Brain microvascular endothelial cell (primary cell): ENCODE results near the gene DVL2.

ENCODE experiments used
- DNase-seq: peaks from one replicate; pipeline ENCODE4 v3.0.0-alpha.2; 2020
- H3K27ac ChIP-seq: fragments of 250-450 bp; sonication (Bioruptor Pico); 2 replicates; pipeline ENCODE4 v1.5.1; 2020; ENCODE audit warnings: mild to moderate bottlenecking, moderate library complexity
- H3K27me3 ChIP-seq: fragments of 250-450 bp; sonication (Bioruptor Pico); replicated peaks from 2 replicates; pipeline ENCODE4 v1.5.1; 2020; ENCODE audit warnings: mild to moderate bottlenecking
- H3K36me3 ChIP-seq: fragments of 250-450 bp; sonication (Bioruptor Pico); replicated peaks from 2 replicates; pipeline ENCODE4 v1.5.1; 2020; ENCODE audit warnings: mild to moderate bottlenecking
- H3K4me3 ChIP-seq: 2 replicates; pipeline ENCODE4 v1.5.1; 2011; ENCODE audit warnings: low read depth, mild to moderate bottlenecking, control low read depth, low read length, moderate library complexity
- in situ Hi-C: cut with HindIII; loops from 2 replicates; pipeline ENCODE4 v1.10.0; 2017; ENCODE audit warnings: low sequenced_read_pairs, low pct_ligation_motif_present
- TF ChIP-seq, protein P1 (sequence below): IDR thresholded peaks from 2 replicates; pipeline ENCODE4 v1.5.1; 2011; ENCODE audit warnings: low read depth, mild to moderate bottlenecking, moderate library complexity, low read length, control low read depth, inconsistent platforms; ENCODE audit errors: missing control alignments

DVL2 gene

DNA sequence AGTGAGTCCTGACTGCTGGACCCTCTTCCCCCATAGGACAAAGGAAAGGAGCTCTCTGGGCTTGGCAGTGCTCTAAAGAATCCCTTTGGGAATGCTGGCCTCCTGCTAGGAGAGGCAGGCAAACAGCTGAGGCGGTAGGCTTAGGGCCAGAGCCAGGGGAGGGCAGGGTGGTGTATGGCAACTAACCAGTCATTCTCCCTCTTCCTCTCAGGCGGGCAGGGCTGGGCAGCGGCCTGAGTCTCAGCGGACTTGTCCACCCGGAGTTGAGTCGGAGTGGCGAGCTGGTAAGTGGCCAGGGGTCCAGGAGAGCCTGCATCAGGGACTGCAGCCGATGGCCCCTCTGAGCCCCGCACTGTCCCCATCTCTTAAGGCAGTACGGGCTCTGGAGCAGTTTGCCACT, 10.2 kb downstream of the DVL2 start:
- in situ Hi-C loops, result no loop called here
- Histone ChIP-seq H3K4me3 (no peak overlapping the region), H3K27ac (no peak overlapping the region), H3K27me3 (no peaks in the 10 kb centered on the region), H3K36me3 (peaks cover 59% of the 10 kb centered on the region)
- TF ChIP-seq, protein P1, sequence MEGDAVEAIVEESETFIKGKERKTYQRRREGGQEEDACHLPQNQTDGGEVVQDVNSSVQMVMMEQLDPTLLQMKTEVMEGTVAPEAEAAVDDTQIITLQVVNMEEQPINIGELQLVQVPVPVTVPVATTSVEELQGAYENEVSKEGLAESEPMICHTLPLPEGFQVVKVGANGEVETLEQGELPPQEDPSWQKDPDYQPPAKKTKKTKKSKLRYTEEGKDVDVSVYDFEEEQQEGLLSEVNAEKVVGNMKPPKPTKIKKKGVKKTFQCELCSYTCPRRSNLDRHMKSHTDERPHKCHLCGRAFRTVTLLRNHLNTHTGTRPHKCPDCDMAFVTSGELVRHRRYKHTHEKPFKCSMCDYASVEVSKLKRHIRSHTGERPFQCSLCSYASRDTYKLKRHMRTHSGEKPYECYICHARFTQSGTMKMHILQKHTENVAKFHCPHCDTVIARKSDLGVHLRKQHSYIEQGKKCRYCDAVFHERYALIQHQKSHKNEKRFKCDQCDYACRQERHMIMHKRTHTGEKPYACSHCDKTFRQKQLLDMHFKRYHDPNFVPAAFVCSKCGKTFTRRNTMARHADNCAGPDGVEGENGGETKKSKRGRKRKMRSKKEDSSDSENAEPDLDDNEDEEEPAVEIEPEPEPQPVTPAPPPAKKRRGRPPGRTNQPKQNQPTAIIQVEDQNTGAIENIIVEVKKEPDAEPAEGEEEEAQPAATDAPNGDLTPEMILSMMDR, result no peak
- no peak for DNase-seq

DNA sequence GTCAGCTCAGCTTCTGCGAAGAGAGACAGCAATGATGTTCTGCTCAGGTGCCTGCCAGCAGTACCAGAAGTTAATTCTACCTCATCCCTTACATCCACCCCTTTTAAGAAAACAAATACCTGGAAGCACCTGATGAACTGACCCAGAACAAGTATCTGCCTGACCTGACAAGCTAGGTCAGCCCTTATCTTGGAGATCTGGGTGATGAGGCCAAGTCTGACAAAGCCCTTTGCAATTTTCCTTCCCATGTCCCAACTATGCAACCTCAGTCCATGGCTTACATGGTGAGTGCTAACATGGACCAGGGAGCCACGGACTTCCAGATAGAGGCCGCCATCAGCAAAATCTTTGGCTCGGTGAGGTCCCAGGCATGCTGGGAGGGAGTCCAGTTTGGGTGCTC, 10.9 kb downstream of the DVL2 start:
- H3K36me3 ChIP-seq, result peaks cover 54% of the 10 kb centered on the region
- no peak overlapping the region for H3K27ac ChIP-seq
- TF ChIP-seq, protein P1, result no peak
- H3K27me3 ChIP-seq, result no peaks in the 10 kb centered on the region
- no peak overlapping the region for H3K4me3 ChIP-seq
- no peak for DNase-seq
- in situ Hi-C loops, result no loop called here

DNA sequence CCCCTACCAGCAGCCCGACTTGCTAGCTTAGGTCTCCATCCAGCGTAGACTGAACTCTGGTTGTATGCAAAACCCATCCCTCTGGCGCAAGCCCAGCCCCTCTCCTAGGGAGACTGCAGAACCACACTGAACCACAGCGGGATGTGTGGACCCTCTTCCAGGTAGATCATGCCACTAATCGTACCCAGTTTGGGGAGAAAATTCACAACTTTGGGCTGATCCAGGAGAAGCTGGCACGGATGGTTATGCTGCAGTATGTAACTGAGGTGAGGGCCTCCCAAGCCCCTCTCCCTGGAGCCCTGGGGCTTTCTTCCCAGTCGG, 11.4 kb downstream of the DVL2 start:
- TF ChIP-seq, protein P1, result no peak
- H3K36me3 ChIP-seq, result peaks cover 54% of the 10 kb centered on the region
- DNase-seq, result no peak
- H3K27ac ChIP-seq, result no peak overlapping the region
- no peak overlapping the region for H3K4me3 ChIP-seq
- in situ Hi-C loops, result no loop called here
- H3K27me3 ChIP-seq, result no peaks in the 10 kb centered on the region

DNA sequence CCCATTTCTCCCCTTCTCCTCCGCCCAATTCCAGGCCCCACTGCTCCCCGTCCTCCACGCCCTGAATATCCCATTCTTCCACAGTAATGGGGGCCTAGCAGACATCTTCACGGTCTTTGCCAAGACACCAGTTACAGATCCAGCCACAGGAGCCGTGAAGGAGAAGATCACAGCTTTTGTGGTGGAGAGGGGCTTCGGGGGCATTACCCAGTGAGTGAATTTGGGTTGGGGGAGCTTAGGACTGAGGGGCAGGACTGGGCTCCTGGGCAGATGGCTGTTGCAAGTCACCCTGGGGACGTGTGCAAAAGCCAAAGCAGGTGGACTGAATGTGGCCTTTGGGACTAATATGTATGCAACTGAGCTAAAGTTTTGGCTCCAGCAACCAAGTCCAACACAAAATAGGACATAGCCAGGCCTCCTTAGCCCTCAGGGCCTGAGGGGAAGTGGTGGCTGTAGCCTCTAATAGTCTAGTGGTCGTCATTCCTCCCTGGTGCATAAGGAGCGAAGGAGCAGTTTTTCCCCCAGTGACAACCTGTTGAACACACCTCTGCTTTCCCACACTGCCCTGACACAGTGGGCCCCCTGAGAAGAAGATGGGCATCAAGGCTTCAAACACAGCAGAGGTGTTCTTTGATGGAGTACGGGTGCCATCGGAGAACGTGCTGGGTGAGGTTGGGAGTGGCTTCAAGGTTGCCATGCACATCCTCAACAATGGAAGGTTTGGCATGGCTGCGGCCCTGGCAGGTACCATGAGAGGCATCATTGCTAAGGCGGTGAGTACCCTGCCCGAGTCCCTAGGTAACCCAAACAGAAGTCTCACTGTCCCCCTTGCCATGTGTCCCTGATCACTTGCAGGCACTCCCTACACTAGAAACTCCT, 12.0 kb downstream of the DVL2 start:
- Histone ChIP-seq H3K4me3 (no peak overlapping the region), H3K36me3 (peaks cover 53% of the 10 kb centered on the region), H3K27me3 (no peaks in the 10 kb centered on the region), H3K27ac (no peak overlapping the region)
- DNase-seq, result no peak
- TF ChIP-seq, protein P1, result no peak
- in situ Hi-C loops, result no loop called here

DNA sequence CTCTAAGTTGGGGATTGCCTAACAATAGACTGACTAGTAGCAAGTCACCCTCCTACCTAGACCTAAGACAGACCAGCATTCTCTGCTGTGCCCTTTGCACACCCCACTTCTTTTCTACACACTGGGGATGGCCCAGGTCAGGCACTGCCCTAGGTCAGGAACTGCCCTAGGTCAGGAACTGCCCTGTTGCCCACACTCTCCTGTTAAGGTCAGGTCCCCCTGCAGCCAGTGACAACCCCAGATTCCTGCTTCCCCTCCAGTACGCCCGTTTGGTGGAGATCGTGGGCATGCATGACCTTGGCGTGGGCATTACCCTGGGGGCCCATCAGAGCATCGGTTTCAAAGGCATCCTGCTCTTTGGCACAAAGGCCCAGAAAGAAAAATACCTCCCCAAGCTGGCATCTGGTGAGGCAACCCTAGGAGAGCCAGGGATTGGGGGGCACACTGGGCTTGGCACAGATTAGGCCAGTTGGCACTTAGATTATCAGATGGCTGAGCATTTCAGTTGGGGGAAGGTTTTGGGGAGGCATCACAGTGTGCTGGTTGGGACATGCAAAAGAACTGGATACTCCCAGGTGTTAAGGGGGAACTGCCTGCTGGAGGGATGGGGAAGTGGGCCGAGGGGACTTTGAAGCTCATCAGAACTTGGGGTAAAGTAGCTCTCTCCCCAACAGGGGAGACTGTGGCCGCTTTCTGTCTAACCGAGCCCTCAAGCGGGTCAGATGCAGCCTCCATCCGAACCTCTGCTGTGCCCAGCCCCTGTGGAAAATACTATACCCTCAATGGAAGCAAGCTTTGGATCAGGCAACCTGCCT, 12.8 kb downstream of the DVL2 start:
- TF ChIP-seq, protein P1, result no peak
- no peak for DNase-seq
- no peak overlapping the region for H3K27ac ChIP-seq
- peak overlapping the region; percentile 78 for H3K4me3 ChIP-seq
- H3K27me3 ChIP-seq, result no peaks in the 10 kb centered on the region
- H3K36me3 ChIP-seq, result peaks cover 44% of the 10 kb centered on the region
- in situ Hi-C loops, result no loop called here
